Left lung (tissue), 10 donors: ENCODE results near the gene OCA2. TPM values are rescaled to one million over a fixed set of nuclear protein-coding genes. Genes with fewer than 3 reads are reported as not detected.

Experiments
- ATAC-seq: fragments of 200-7000 bp; cut with Tn5 transposase; one replicate; pipeline ENCODE4 v1.9.1; 2020; ENCODE audit warnings: moderate library complexity
- DNase-seq, 4 donors: peaks; one replicate each; pipeline ENCODE4 v3.0.0-alpha.2; 2013 to 2020
- H3K27ac ChIP-seq, 2 donors: fragments of 200-600 bp; sonication (generic) in 1 of 2; one replicate each; pipeline versions ENCODE4 v1.5.0 to v1.8.0; 2020 to 2021
- H3K27me3 ChIP-seq, 2 donors: fragments of 200-600 bp; sonication (generic) in 1 of 2; one replicate each; pipeline versions ENCODE4 v1.5.0 to v1.8.0; 2020 to 2021
- H3K36me3 ChIP-seq, 2 donors: fragments of 200-600 bp; sonication (generic) in 1 of 2; one replicate each; pipeline versions ENCODE4 v1.5.0 to v1.8.0; 2020 to 2021
- H3K4me1 ChIP-seq, 2 donors: fragments of 200-600 bp; one replicate each; pipeline ENCODE4 v1.8.0; 2021
- H3K4me3 ChIP-seq, 2 donors: fragments of 200-600 bp; sonication (generic) in 1 of 2; one replicate each; pipeline versions ENCODE4 v1.5.0 to v1.8.0; 2020 to 2021; ENCODE audit warnings: mild to moderate bottlenecking in 1 of 2
- H3K9me3 ChIP-seq, 2 donors: fragments of 200-600 bp; sonication (generic) in 1 of 2; one replicate each; pipeline versions ENCODE4 v1.5.0 to v1.8.0; 2020 to 2021
- intact Hi-C, 2 donors: fragments of 100-400 bp; cut with DNase I; formaldehyde crosslinking; loops; one replicate each; pipeline versions ENCODE4 v1.11.2 to v1.14.2; 2022
- polyA plus RNA-seq, 6 donors: library from polyadenylated mRNA; unstranded; fragments of 120-200 nt; gene quantifications; one replicate each; pipeline ENCODE4 v1.2.1, GENCODE V29; 2013; ENCODE audit not compliant: insufficient read length in 6 of 6
- total RNA-seq, 2 donors: library from RNA; stranded (reverse); fragmentation: NEBNext Ultra II Directional; extraction: Animal tissue kit (Norgen Biotek cat#: 25700); gene quantifications; one replicate each; pipeline ENCODE4 v1.2.1, GENCODE V29; 2021
- TF ChIP-seq, protein P1 (sequence below), 2 donors: fragments of 200-600 bp; sonication (generic) in 1 of 2; IDR thresholded peaks; one replicate each; pipeline versions ENCODE4 v1.5.0 to v1.8.0; 2021; ENCODE audit warnings: antibody characterized with exemption in 2 of 2
- donor health status: DM: no; HTN: yes; CAD: no.
- donor health status: DM: no; HTN: no; CAD: no.

OCA2 gene
- total and polyA plus RNA-seq, 8 donors, result 0.81 to 21.7 (median 13.2) TPM

DNA sequence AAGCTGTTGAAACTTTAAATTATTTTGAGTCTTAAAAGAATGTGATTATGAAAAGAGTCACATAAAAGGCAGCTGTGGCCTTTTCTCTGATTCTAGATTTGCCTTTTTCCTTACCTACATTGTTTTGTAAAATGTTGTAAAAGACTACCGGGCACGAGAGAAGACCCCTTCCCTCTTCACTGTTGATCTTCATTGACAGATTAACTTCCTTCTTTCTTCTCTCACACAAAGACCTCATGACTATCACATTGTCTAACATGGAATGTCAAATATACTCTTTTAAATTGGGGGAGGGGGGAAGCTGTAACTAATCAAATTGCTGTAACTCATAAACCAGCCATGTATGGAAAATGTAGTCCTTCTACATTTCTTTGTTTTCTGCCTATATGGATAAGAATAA lies 68.3 kb downstream of the OCA2 start:
- TF ChIP-seq, protein P1, sequence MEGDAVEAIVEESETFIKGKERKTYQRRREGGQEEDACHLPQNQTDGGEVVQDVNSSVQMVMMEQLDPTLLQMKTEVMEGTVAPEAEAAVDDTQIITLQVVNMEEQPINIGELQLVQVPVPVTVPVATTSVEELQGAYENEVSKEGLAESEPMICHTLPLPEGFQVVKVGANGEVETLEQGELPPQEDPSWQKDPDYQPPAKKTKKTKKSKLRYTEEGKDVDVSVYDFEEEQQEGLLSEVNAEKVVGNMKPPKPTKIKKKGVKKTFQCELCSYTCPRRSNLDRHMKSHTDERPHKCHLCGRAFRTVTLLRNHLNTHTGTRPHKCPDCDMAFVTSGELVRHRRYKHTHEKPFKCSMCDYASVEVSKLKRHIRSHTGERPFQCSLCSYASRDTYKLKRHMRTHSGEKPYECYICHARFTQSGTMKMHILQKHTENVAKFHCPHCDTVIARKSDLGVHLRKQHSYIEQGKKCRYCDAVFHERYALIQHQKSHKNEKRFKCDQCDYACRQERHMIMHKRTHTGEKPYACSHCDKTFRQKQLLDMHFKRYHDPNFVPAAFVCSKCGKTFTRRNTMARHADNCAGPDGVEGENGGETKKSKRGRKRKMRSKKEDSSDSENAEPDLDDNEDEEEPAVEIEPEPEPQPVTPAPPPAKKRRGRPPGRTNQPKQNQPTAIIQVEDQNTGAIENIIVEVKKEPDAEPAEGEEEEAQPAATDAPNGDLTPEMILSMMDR (IDR thresholded peaks at IDR 0.05), result no peak
- intact Hi-C loops, result no loop called here
- ATAC-seq (no peak), DNase-seq (no peak)
- no peaks in the 10 kb centered on the region for H3K4me1 ChIP-seq
- no peak overlapping the region for H3K27ac ChIP-seq
- no peaks in the 10 kb centered on the region for H3K27me3 ChIP-seq
- no peaks in the 10 kb centered on the region for H3K36me3 ChIP-seq
- H3K9me3 ChIP-seq, result no peaks in the 10 kb centered on the region
- H3K4me3 ChIP-seq, result no peak overlapping the region

DNA sequence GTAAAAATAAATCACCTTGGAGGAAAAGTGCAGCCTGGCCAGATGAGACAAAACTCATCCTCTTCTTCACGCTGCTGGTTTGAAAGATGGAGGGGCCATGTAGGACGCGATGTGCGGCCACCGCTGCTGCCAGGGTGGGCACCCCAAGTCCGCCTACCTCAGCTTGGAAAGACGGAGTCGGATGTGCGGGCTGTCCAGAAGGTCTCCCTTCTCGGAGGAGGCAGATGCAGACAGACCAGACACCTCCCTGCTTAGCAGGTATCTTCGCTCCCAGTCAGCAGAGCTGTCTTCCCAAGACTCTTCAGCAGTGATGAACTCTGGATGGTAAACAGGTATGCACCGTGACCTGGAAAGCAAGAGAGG lies 71.4 kb downstream of the OCA2 start:
- H3K27me3 ChIP-seq, result no peaks in the 10 kb centered on the region
- H3K4me1 ChIP-seq, result no peaks in the 10 kb centered on the region
- H3K36me3 ChIP-seq, result no peaks in the 10 kb centered on the region
- H3K27ac ChIP-seq, result no peak overlapping the region
- intact Hi-C loops, result no loop called here
- TF ChIP-seq, protein P1 (IDR thresholded peaks at IDR 0.05), result no peak
- DNase-seq (no peak), ATAC-seq (no peak)
- H3K9me3 ChIP-seq, result no peaks in the 10 kb centered on the region
- no peak overlapping the region for H3K4me3 ChIP-seq

- H3K27me3 ChIP-seq, result no peaks in the 10 kb centered on the region
- no peak overlapping the region for H3K4me3 ChIP-seq
- no peak for DNase-seq
- TF ChIP-seq, protein P1 (IDR thresholded peaks at IDR 0.05), result no peak
- no peak overlapping the region for H3K27ac ChIP-seq
- no peak for ATAC-seq
- intact Hi-C loops, result no loop called here
- H3K36me3 ChIP-seq, result no peaks in the 10 kb centered on the region
- no peaks in the 10 kb centered on the region for H3K4me1 ChIP-seq
- H3K9me3 ChIP-seq, result no peaks in the 10 kb centered on the region
These were observed 72.1 kb downstream of the OCA2 start for GRCh38 chr15:28026764-28027713.

- DNase-seq, result no peak
- H3K4me3 ChIP-seq, result no peak overlapping the region
- H3K27me3 ChIP-seq, result no peaks in the 10 kb centered on the region
- ATAC-seq, result no peak
- H3K4me1 ChIP-seq, result no peaks in the 10 kb centered on the region
- intact Hi-C loops, result no loop called here
- TF ChIP-seq, protein P1 (IDR thresholded peaks at IDR 0.05), result no peak
- H3K9me3 ChIP-seq, result no peaks in the 10 kb centered on the region
- H3K36me3 ChIP-seq, result no peaks in the 10 kb centered on the region
- no peak overlapping the region for H3K27ac ChIP-seq
These were observed 72.9 kb downstream of the OCA2 start for GRCh38 chr15:28026221-28026620.

DNA sequence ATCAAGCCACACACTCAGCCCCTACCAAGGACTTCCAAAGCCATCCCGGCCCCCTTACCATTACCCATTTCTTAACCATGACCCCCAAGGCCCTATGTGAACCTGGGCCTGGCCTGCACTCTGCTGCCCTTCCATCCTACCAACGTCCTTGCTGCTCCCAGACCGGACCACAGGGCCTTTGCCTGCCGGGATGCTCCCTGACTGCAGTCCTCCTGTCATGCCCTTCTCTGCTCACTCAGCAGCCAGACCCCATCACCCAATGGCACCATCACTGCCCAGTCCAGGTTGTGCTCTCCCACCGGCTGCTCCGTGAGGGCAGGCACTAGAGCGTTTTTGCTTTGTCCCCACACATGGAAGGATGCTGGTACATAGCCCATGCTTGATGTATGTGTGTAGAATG lies 73.7 kb downstream of the OCA2 start:
- TF ChIP-seq, protein P1 (IDR thresholded peaks at IDR 0.05), result no peak
- H3K27ac ChIP-seq, result no peak overlapping the region

More for the DNA sequence above, 73.7 kb downstream of the OCA2 start:
- no peaks in the 10 kb centered on the region for H3K27me3 ChIP-seq
- ATAC-seq, result no peak
- DNase-seq, result no peak
- H3K36me3 ChIP-seq, result no peaks in the 10 kb centered on the region
- no peaks in the 10 kb centered on the region for H3K4me1 ChIP-seq
- intact Hi-C loops, result no loop called here
- no peak overlapping the region for H3K4me3 ChIP-seq
- H3K9me3 ChIP-seq, result no peaks in the 10 kb centered on the region
